Natural killer cell (primary cell): Measurements from ENCODE around the gene AFG3L2. TPM values are rescaled to one million over a fixed set of nuclear protein-coding genes. Genes with fewer than 3 reads are reported as not detected.
A peak's percentile ranks its signal among the peaks of the same experiment; 100 is the strongest.

Source experiments
- ATAC-seq, 3 donors: fragments of 150-1000 bp in 2 of 3; fragments of 200-7000 bp in 1 of 3; cut with Tn5 transposase; 1 replicate in 1 of 3; 2 replicates in 2 of 3; pipeline ENCODE4 v1.10.0; 2021; ENCODE audit warnings: mild to moderate bottlenecking in 2 of 3, moderate library complexity in 2 of 3
- DNase-seq, 2 donors: peaks; one replicate each; pipeline versions ENCODE4 v3.0.0 to v3.0.0-alpha.2; 2013 to 2021; ENCODE audit warnings: mixed read lengths in 1 of 2
- H3K27ac ChIP-seq: one replicate; pipeline ENCODE4 v1.5.1; 2013; ENCODE audit warnings: mild to moderate bottlenecking, low read length
- H3K27me3 ChIP-seq: one replicate; pipeline ENCODE4 v1.6.1; 2013; ENCODE audit warnings: low read length; ENCODE audit not compliant: control insufficient read depth, insufficient read depth
- H3K36me3 ChIP-seq: one replicate; pipeline ENCODE4 v1.6.1; 2013; ENCODE audit warnings: low read length; ENCODE audit not compliant: control insufficient read depth, insufficient read depth
- H3K4me1 ChIP-seq: one replicate; pipeline ENCODE4 v1.6.1; 2013; ENCODE audit warnings: low read length; ENCODE audit not compliant: control insufficient read depth, insufficient read depth
- H3K4me3 ChIP-seq: one replicate; pipeline ENCODE4 v1.5.1; 2013; ENCODE audit warnings: low read length
- H3K9me3 ChIP-seq: one replicate; pipeline ENCODE4 v1.6.1; 2013; ENCODE audit warnings: low read length; ENCODE audit not compliant: control insufficient read depth, insufficient read depth
- H3K27ac Mint-ChIP-seq, 2 donors: one replicate each; pipeline ENCODE4 v1.8.0; 2022; ENCODE audit warnings: mild to moderate bottlenecking in 2 of 2, mixed read lengths in 2 of 2, moderate library complexity in 1 of 2
- H3K27me3 Mint-ChIP-seq, 2 donors: one replicate each; pipeline ENCODE4 v1.8.0; 2022; ENCODE audit warnings: low read depth in 2 of 2, mixed read lengths in 2 of 2
- H3K36me3 Mint-ChIP-seq: one replicate; pipeline ENCODE4 v1.8.0; 2022; ENCODE audit warnings: mixed read lengths
- H3K4me1 Mint-ChIP-seq, 2 donors: one replicate each; pipeline ENCODE4 v1.8.0; 2022; ENCODE audit warnings: mixed read lengths in 2 of 2
- H3K4me3 Mint-ChIP-seq: one replicate; pipeline ENCODE4 v1.8.0; 2022; ENCODE audit warnings: mild to moderate bottlenecking, moderate library complexity, mixed read lengths
- H3K9me3 Mint-ChIP-seq, 2 donors: one replicate each; pipeline ENCODE4 v1.8.0; 2022; ENCODE audit warnings: mixed read lengths in 2 of 2
- WGBS: methylation state at CpG from one replicate; pipeline ENCODE4 v1.1.7; 2013; ENCODE audit warnings: missing lambda C conversion rate; ENCODE audit not compliant: insufficient coverage; 5-methylcytosine and 5-hydroxymethylcytosine counted together
- intact Hi-C: fragments of 100-400 bp; cut with micrococcal nuclease; formaldehyde crosslinking; loops from one replicate; pipeline ENCODE4 v1.14.2; 2022
- total RNA-seq, 4 donors: library from RNA; stranded (reverse); fragments of 120-200 nt in 1 of 4; gene quantifications; one replicate each; pipeline versions ENCODE4 v1.2.3 to v1.2.4, GENCODE V29; 2013 to 2022
- TF ChIP-seq, protein P1 (sequence below): fragments of 200-600 bp; IDR thresholded peaks from one replicate; pipeline ENCODE4 v1.8.0; 2022; ENCODE audit warnings: antibody characterized with exemption

AFG3L2 gene
- total RNA-seq, 3 donors from 2014 or later (not counting 1 experiment from before 2014, with no cell fraction given), result 31.9 to 36.4 (median 35.9) TPM

DNA sequence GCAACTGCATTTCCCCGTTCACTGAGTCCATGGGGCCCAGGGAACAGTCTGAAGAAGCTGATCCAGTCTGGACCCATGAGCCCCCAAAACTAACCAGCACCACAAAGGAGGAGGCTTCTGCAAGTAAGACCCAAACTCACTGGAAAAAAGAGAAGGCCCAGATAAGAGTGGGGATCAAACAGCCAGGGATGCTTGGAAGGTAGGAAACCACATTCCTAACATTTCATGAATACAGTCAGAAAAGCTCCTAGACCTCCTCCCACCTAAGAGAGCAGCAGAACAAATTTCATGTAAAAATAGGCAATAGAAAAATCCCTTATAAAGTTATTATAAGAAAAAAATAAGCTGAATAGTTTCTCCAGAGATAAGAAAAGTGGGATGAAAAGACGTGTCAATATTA lies 38.6 kb downstream of the AFG3L2 start:
- Mint-ChIP-seq H3K9me3 (no peaks in the 10 kb centered on the region), H3K4me3 (no peak overlapping the region), H3K36me3 (peaks cover 45% of the 10 kb centered on the region), H3K4me1 (no peaks in the 10 kb centered on the region), H3K27ac (no peak overlapping the region), H3K27me3 (no peaks in the 10 kb centered on the region)
- Histone ChIP-seq H3K9me3 (no peaks in the 10 kb centered on the region), H3K27ac (no peak overlapping the region), H3K36me3 (peaks cover 36% of the 10 kb centered on the region), H3K27me3 (no peaks in the 10 kb centered on the region), H3K4me3 (no peak overlapping the region), H3K4me1 (no peaks in the 10 kb centered on the region)
- no peak for DNase-seq
- 93% methylated on average over 1 of the region's 2 CpGs for WGBS
- intact Hi-C loops, result no loop called here
- ATAC-seq, result no peak
- TF ChIP-seq, protein P1, sequence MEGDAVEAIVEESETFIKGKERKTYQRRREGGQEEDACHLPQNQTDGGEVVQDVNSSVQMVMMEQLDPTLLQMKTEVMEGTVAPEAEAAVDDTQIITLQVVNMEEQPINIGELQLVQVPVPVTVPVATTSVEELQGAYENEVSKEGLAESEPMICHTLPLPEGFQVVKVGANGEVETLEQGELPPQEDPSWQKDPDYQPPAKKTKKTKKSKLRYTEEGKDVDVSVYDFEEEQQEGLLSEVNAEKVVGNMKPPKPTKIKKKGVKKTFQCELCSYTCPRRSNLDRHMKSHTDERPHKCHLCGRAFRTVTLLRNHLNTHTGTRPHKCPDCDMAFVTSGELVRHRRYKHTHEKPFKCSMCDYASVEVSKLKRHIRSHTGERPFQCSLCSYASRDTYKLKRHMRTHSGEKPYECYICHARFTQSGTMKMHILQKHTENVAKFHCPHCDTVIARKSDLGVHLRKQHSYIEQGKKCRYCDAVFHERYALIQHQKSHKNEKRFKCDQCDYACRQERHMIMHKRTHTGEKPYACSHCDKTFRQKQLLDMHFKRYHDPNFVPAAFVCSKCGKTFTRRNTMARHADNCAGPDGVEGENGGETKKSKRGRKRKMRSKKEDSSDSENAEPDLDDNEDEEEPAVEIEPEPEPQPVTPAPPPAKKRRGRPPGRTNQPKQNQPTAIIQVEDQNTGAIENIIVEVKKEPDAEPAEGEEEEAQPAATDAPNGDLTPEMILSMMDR, result no peak

DNA sequence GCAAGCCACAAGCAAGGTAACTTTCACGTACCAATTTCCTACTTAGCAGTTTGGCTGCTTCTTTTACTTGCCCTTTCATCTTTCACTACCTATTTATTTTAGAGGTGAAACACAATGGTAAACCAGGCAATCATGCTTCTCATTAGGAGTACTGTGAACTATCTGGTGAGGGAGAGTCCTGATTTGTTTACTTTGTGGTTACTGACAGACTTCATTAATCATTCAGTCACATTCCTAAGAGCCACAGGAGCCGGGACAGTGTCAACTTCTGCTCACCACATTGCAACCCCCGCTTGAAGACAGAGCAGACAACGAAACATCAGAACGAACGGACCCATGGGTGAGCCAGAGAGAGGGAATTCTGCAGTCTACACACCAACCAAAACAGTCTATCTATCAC lies 40.1 kb downstream of the AFG3L2 start:
- intact Hi-C loops, result no loop called here
- ATAC-seq, result no peak
- Histone ChIP-seq H3K4me3 (no peak overlapping the region), H3K27ac (no peak overlapping the region), H3K4me1 (no peaks in the 10 kb centered on the region), H3K36me3 (peaks cover 24% of the 10 kb centered on the region), H3K27me3 (no peaks in the 10 kb centered on the region), H3K9me3 (no peaks in the 10 kb centered on the region)
- no peak overlapping the region for H3K4me3 Mint-ChIP-seq
- no peaks in the 10 kb centered on the region for H3K9me3 Mint-ChIP-seq
- WGBS, result 88% methylated on average over 6 of the region's 6 CpGs
- no peaks in the 10 kb centered on the region for H3K4me1 Mint-ChIP-seq
- TF ChIP-seq, protein P1, result no peak
- DNase-seq, result no peak
- no peak overlapping the region for H3K27ac Mint-ChIP-seq
- no peaks in the 10 kb centered on the region for H3K27me3 Mint-ChIP-seq
- H3K36me3 Mint-ChIP-seq, result peaks cover 33% of the 10 kb centered on the region

DNA sequence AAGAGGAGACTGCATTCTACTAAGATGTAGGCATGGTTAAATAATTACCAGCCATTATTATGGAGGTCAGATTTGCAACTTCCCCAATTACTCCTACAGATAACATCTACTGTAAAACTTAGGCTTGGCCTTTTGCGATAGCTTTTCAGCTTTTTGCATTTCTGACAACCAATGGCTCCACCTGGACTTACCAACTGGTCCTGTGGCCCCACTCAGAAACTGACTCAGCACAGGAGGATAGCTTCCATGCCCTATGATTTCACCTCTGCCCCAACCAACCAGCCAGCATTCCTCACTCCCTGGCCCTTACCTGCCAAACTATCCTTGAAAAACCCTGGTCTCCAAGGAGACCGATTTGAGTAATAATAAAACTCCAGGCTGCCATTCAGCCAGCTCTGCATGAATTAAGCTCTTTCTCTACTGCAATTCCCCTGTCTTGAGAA lies 40.8 kb downstream of the AFG3L2 start:
- Histone ChIP-seq H3K9me3 (no peaks in the 10 kb centered on the region), H3K4me1 (no peaks in the 10 kb centered on the region), H3K27ac (no peak overlapping the region), H3K4me3 (no peak overlapping the region), H3K36me3 (peaks cover 24% of the 10 kb centered on the region), H3K27me3 (no peaks in the 10 kb centered on the region)
- TF ChIP-seq, protein P1, result no peak
- no peaks in the 10 kb centered on the region for H3K9me3 Mint-ChIP-seq
- H3K4me1 Mint-ChIP-seq, result no peaks in the 10 kb centered on the region
- intact Hi-C loops, result no loop called here
- no peak overlapping the region for H3K27ac Mint-ChIP-seq
- no peak overlapping the region for H3K4me3 Mint-ChIP-seq
- DNase-seq, result no peak
- 88% methylated on average over 2 of the region's 2 CpGs for WGBS
- no peak for ATAC-seq
- H3K36me3 Mint-ChIP-seq, result peaks cover 33% of the 10 kb centered on the region
- H3K27me3 Mint-ChIP-seq, result no peaks in the 10 kb centered on the region

DNA sequence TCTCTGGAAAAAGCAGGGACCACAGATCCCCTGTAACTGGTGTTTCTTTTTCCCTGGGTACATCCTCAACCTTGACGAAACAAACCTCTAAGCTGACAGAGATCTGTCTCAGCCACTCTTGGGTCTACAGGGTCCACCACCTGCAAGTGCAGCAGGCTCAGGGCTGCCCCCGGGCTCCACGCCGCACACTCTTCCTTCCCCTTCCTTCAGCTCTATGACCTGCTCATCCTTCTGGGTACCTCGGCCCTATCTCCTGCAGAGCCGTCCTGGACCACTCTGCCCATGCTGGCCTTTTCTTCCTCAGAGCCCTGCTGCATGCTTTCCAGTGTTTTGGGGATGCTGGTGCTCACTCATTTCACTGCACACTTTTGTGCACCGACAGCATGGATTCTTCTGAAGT lies 41.5 kb downstream of the AFG3L2 start:
- Mint-ChIP-seq H3K4me1 (no peaks in the 10 kb centered on the region), H3K27me3 (no peaks in the 10 kb centered on the region), H3K4me3 (no peak overlapping the region), H3K27ac (peak overlapping the region in 1 of 2 donors; percentile 58), H3K36me3 (peaks cover 33% of the 10 kb centered on the region), H3K9me3 (no peaks in the 10 kb centered on the region)
- Histone ChIP-seq H3K4me1 (no peaks in the 10 kb centered on the region), H3K9me3 (no peaks in the 10 kb centered on the region), H3K27me3 (no peaks in the 10 kb centered on the region), H3K27ac (no peak overlapping the region), H3K36me3 (peaks cover 24% of the 10 kb centered on the region), H3K4me3 (no peak overlapping the region)
- DNase-seq (no peak), ATAC-seq (no peak)
- 89% methylated on average over 7 of the region's 7 CpGs for WGBS
- intact Hi-C loops, result no loop called here
- TF ChIP-seq, protein P1, result no peak
